ENCODE results near the gene CDC42EP5.

CDC42EP5 gene, protein sequence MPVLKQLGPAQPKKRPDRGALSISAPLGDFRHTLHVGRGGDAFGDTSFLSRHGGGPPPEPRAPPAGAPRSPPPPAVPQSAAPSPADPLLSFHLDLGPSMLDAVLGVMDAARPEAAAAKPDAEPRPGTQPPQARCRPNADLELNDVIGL

DNA sequence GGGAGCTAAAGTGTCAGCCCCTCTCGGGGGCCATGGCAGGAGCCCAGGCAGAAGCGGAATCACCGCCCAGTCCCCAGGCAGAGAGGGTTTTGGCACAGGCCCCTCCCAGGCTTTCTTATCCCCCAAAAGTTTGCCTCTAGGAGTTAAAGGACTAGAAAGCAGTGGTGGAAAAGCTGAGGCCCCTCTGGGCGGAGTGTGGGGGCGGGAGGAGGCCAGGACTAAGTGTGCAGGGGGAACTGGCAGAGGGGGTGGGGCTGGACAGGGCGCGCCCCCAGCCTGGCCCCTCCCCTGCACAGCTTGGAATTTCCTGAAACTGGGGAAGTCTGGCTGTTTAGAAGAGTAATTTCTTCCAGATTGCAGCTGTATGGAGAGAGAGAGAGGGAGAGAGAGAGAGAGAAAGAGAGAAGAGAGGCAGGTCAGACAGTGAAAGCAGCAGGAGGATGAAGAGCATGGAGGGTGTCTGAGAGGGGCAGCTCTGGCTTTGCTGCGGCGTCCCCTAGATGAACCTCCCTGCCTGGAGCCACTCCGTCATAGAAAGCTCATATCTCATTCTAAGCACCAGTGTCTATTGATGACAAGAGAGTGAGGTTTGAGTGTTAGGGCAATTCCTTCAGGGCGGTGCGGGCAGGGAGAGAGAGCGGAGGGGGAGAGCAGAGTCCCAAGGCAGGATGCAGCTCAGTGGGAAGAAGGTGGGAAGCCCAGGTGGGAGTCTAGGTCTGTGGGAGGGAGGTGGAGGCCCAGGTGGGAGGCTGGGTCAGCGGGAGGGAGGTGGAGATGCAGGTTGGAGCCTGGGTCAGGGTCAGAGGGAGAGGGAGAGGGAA, at the start of gene CDC42EP5:
Gene CDC42EP5, minus strand, starts transcription at position 226 of the 821 bp plus-strand sequence. CDS start 7,749 bp downstream, outside the sequence.
- H3K27me3 Mint-ChIP-seq (ENCODE audit: low read depth): peaks cover 20% of the 10 kb centered on the region
- peaks cover 35% of the 10 kb centered on the region for H3K4me1 Mint-ChIP-seq
- H3K36me3 Mint-ChIP-seq (ENCODE audit: low read depth): peaks cover 9% of the 10 kb centered on the region
- TF ChIP-seq, protein P1, sequence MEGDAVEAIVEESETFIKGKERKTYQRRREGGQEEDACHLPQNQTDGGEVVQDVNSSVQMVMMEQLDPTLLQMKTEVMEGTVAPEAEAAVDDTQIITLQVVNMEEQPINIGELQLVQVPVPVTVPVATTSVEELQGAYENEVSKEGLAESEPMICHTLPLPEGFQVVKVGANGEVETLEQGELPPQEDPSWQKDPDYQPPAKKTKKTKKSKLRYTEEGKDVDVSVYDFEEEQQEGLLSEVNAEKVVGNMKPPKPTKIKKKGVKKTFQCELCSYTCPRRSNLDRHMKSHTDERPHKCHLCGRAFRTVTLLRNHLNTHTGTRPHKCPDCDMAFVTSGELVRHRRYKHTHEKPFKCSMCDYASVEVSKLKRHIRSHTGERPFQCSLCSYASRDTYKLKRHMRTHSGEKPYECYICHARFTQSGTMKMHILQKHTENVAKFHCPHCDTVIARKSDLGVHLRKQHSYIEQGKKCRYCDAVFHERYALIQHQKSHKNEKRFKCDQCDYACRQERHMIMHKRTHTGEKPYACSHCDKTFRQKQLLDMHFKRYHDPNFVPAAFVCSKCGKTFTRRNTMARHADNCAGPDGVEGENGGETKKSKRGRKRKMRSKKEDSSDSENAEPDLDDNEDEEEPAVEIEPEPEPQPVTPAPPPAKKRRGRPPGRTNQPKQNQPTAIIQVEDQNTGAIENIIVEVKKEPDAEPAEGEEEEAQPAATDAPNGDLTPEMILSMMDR (IDR thresholded peaks at IDR 0.05; ENCODE audit: unreplicated experiment in 3 of 3): no peak
- H3K4me3 Mint-ChIP-seq: peak within 1 kb of the TSS; percentile 76 to 83 (median 77)
- peak within 1 kb of the TSS; percentile 97 to 99 (median 99) for H3K27ac Mint-ChIP-seq
- H3K9me3 Mint-ChIP-seq: no peaks in the 10 kb centered on the region

DNA sequence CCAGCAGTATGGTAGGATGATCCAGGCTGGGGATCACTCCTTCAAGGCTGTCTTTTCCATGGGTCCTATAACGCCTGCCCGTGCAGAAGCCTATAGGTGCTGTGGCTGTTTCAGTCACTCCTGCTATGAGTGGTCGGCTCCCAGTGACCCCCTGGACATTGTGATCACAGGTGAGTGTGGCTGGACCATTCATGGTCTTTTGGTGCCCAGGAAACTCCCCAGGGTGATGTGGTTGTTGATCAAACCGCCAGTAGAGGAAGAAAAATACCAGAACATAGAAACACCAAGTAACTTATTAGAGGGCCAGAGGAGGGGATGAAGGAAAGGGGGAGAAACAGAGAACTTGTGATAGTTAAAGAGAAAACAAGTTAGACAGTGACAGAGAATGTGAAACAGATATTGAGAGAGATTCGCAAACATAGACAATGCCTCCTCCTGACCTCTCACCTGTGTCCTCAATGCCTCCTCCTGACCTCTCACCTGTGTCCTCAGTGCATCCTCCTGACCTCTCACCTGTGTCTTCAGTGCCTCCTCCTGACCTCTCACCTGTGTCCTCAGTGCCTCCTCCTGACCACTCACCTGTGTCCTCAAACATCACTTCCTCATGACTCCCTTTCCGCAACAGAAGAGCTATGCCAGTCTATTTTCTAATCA, 48.9 kb upstream of the CDC42EP5 start:
- H3K36me3 Mint-ChIP-seq (ENCODE audit: low read depth): peaks cover under 1% of the 10 kb centered on the region
- H3K9me3 Mint-ChIP-seq: peaks cover 44% of the 10 kb centered on the region
- H3K27me3 Mint-ChIP-seq (ENCODE audit: low read depth): no peaks in the 10 kb centered on the region
- no peaks in the 10 kb centered on the region for H3K4me1 Mint-ChIP-seq
- no peak overlapping the region for H3K4me3 Mint-ChIP-seq
- TF ChIP-seq, protein P1 (IDR thresholded peaks at IDR 0.05; ENCODE audit: unreplicated experiment in 3 of 3): no peak
- no peak overlapping the region for H3K27ac Mint-ChIP-seq

DNA sequence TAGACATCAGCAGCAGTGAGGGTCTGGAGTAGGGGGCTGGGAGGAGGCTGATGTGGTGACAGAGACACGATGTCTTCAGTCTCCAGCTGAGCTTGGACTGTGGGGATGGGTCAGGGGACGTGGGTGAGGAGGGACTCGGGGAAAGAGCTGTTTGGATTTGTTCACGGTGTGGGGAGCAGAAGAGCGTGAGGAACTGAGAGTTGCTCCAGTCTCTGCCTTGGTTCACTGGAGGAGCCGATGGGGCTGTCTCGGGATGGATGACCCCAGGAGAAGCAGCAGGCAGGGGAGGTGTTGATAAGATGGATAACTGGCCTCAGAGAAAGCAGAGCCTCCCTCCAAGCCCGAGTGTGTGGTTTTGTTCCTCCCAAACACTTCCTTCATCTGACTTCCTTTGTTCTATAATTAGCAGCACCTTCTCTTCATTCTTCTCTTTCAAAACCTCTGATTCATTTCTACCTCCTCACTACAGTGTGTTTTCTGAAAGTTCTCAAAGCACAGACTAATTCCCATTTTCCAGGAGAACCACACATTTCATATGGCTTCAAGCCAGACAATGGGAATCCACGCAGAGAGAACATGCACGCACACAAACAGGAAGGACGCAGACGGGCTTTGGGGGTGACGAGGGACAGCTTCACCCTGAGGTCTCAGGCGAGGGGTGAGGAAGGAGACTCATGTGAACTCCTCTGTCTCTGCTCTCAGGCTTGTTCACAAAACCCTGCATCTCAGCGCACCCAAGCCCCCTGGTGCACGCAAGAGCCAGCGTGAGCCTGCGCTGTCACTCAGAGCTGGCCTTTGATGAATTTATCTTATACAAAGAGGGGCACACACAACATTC, 48.1 kb upstream of the CDC42EP5 start:
- peaks cover 39% of the 10 kb centered on the region for H3K9me3 Mint-ChIP-seq

DNA sequence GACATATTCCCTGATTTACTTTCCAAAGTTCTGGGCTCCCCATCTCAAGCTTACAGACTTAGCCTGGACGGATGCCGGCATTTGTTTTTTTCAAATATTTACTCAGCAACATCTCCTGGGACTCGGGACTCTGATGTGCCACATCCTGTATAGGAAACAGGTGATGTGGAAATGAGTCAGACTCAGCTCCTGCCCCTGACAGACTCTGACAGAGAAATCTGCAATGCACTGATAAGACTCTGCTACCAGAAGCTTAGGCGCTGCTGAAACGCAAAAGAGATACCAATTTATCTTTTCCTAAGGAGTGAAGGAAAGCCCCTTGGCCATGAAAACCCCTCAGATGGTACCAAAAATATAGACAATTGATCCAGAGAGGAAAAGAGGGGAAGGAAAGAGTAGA, 45.7 kb upstream of the CDC42EP5 start:
- Mint-ChIP-seq H3K36me3 (ENCODE audit: low read depth) (no peaks in the 10 kb centered on the region), H3K27me3 (ENCODE audit: low read depth) (no peaks in the 10 kb centered on the region), H3K4me3 (no peak overlapping the region), H3K9me3 (peaks cover 39% of the 10 kb centered on the region), H3K27ac (no peak overlapping the region), H3K4me1 (no peaks in the 10 kb centered on the region)
- TF ChIP-seq, protein P1 (IDR thresholded peaks at IDR 0.05; ENCODE audit: unreplicated experiment in 3 of 3): no peak

More for the DNA sequence above, 48.1 kb upstream of the CDC42EP5 start:
- no peaks in the 10 kb centered on the region for H3K27me3 Mint-ChIP-seq (ENCODE audit: low read depth)
- no peaks in the 10 kb centered on the region for H3K36me3 Mint-ChIP-seq (ENCODE audit: low read depth)
- no peaks in the 10 kb centered on the region for H3K4me1 Mint-ChIP-seq
- TF ChIP-seq, protein P1 (IDR thresholded peaks at IDR 0.05; ENCODE audit: unreplicated experiment in 3 of 3): no peak
- no peak overlapping the region for H3K4me3 Mint-ChIP-seq
- H3K27ac Mint-ChIP-seq: no peak overlapping the region

DNA sequence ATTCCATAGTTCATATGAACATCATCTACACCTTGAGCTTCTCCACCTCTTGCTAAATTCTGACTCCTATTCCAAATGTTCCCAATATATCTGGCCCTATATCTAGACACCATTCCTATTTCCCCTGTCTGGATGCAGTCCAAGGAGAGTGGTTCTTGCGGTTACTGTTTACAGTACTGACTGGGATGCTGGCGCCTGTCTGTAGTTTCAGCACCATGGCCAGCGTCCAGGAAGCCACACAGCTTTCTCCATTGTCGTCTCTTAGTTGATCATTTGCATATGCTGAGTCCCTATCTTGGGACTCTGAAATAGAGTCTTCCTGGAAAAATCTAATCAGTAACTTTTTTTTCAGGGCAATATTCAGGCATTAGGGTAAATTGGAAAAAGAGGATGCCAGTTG, 44.4 kb upstream of the CDC42EP5 start:
- Mint-ChIP-seq H3K27me3 (ENCODE audit: low read depth) (no peaks in the 10 kb centered on the region), H3K9me3 (peaks cover 42% of the 10 kb centered on the region), H3K4me1 (no peaks in the 10 kb centered on the region), H3K36me3 (ENCODE audit: low read depth) (no peaks in the 10 kb centered on the region), H3K27ac (no peak overlapping the region), H3K4me3 (no peak overlapping the region)
- TF ChIP-seq, protein P1 (IDR thresholded peaks at IDR 0.05; ENCODE audit: unreplicated experiment in 3 of 3): no peak

Measured in nephron (organoid).